K562 (cell line): ENCODE measurements around the gene SET. TPM values are rescaled to one million over a fixed set of nuclear protein-coding genes. Genes with fewer than 3 reads are reported as not detected.

Experiments
- ATF1 ChIP-seq, 2 experiments: fragments of 450-650 bp in 1 of 2; IDR thresholded peaks; 2 replicates each; pipeline ENCODE4 v1.6.1; 2016; ENCODE audit warnings: missing compliant biosample characterization in 1 of 2, missing genetic modification characterization in 1 of 2
- E2F8 ChIP-seq: fragments of 450-650 bp; IDR thresholded peaks from 2 replicates; pipeline ENCODE4 v1.7.1; 2018; ENCODE audit warnings: mild to moderate bottlenecking, low read depth; ENCODE audit not compliant: partially characterized antibody
- ELF1 ChIP-seq: fragments of 200-800 bp; sonication (Bioruptor generic); IDR thresholded peaks from 2 replicates; pipeline ENCODE4 v1.6.1; 2016; ENCODE audit warnings: missing genetic modification characterization, missing compliant biosample characterization
- ELF2 ChIP-seq: fragments of 250-450 bp; sonication (Bioruptor Pico); IDR thresholded peaks from 2 replicates; pipeline ENCODE4 v1.5.0; 2021; ENCODE audit warnings: mild to moderate bottlenecking
- EZH2 ChIP-seq: IDR thresholded peaks from 2 replicates; pipeline ENCODE4 v1.6.1; 2012; ENCODE audit warnings: low read depth, mild to moderate bottlenecking, inconsistent platforms, low read length, borderline replicate concordance
- HDAC1 ChIP-seq, 2 experiments: fragments of 450-650 bp; IDR thresholded peaks; 2 replicates each; pipeline ENCODE4 v1.6.1; 2016 to 2017; ENCODE audit warnings: inconsistent platforms in 1 of 2, mild to moderate bottlenecking in 1 of 2, moderate library complexity in 1 of 2
- HES1 ChIP-seq: fragments of 450-650 bp; IDR thresholded peaks from 2 replicates; pipeline ENCODE4 v1.6.1; 2016; ENCODE audit warnings: low read depth, mild to moderate bottlenecking, moderate library complexity
- HMG20B ChIP-seq: fragments of 250-450 bp; sonication (Bioruptor Pico); IDR thresholded peaks from 2 replicates; pipeline ENCODE4 v1.5.0; 2021; ENCODE audit warnings: mild to moderate bottlenecking
- HMGN3 ChIP-seq: IDR thresholded peaks from 2 replicates; pipeline ENCODE4 v1.6.1; 2011; ENCODE audit warnings: borderline replicate concordance, low read depth, mild to moderate bottlenecking, mixed read lengths, low read length; ENCODE audit not compliant: insufficient read length; ENCODE audit errors: extremely low read depth
- HNRNPL ChIP-seq: fragments of 200-400 bp; formaldehyde crosslinking; IDR thresholded peaks from 2 replicates; pipeline ENCODE4 v1.6.1; 2017; ENCODE audit warnings: low read depth, mild to moderate bottlenecking, low read length
- KLF10 ChIP-seq: fragments of 250-450 bp; sonication (Bioruptor Pico); IDR thresholded peaks from 2 replicates; pipeline ENCODE4 v1.6.1; 2021; ENCODE audit warnings: matching md5 sums
- NR0B1 ChIP-seq: fragments of 450-650 bp; IDR thresholded peaks from one replicate; pipeline ENCODE4 v1.6.1; 2018; ENCODE audit warnings: mild to moderate bottlenecking, moderate library complexity; ENCODE audit not compliant: partially characterized antibody
- NR1H2 ChIP-seq: sonication (generic); formaldehyde crosslinking; IDR thresholded peaks from 2 replicates; pipeline ENCODE4 v1.4.0; 2020; ENCODE audit warnings: mild to moderate bottlenecking, missing genetic modification reagents
- OTX1 ChIP-seq: fragments of 450-650 bp; formaldehyde crosslinking; IDR thresholded peaks from 2 replicates; pipeline ENCODE4 v1.4.0; 2022; ENCODE audit warnings: mild to moderate bottlenecking
- PPARD ChIP-seq: fragments of 250-450 bp; sonication (Bioruptor Pico); IDR thresholded peaks from 2 replicates; pipeline ENCODE4 v1.8.0; 2022; ENCODE audit warnings: inconsistent platforms, mild to moderate bottlenecking, moderate library complexity
- SRF ChIP-seq, 2 experiments: fragments of 250-450, 450-650 bp in 1 of 2; sonication (Bioruptor Pico) in 1 of 2; sonication (generic) in 1 of 2; formaldehyde crosslinking; IDR thresholded peaks; 2 replicates each; pipeline versions ENCODE4 v1.5.0 to v1.5.1; 2020 to 2022; ENCODE audit warnings: mild to moderate bottlenecking in 1 of 2, missing genetic modification reagents in 1 of 2
- SUPT5H ChIP-seq: fragments of 450-650 bp; IDR thresholded peaks from 2 replicates; pipeline ENCODE4 v1.6.1; 2016
- TAF7 ChIP-seq: fragments of 450-650 bp; IDR thresholded peaks from 2 replicates; pipeline ENCODE4 v1.6.1; 2016; ENCODE audit warnings: missing genetic modification characterization, missing compliant biosample characterization
- TFAP4 ChIP-seq: sonication (generic); formaldehyde crosslinking; IDR thresholded peaks from 2 replicates; pipeline ENCODE4 v1.8.0; 2022; ENCODE audit warnings: missing genetic modification reagents, mild to moderate bottlenecking, moderate library complexity, borderline replicate concordance
- THRA ChIP-seq: fragments of 450-650 bp; IDR thresholded peaks from 2 replicates; pipeline ENCODE4 v1.6.1; 2017; ENCODE audit warnings: mild to moderate bottlenecking, moderate library complexity
- polyA plus RNA-seq, 8 experiments: library from polyadenylated mRNA; depleted of rRNA in 4 of 8; stranded (reverse) in 5 of 8; unstranded in 3 of 8; fragments of >200 nt; fragmentation: Nextera tagmentation in 2 of 8; fragmentation: Illumina TruSeq in 1 of 8; extraction: Ambion mirVana in 2 of 8; extraction: Trizol in 1 of 8; gene quantifications; 2 replicates each; pipeline versions ENCODE4 v1.2.1 to v1.2.3, GENCODE V29; 2011 to 2014; ENCODE audit warnings: inconsistent platforms in 1 of 8, missing spikeins in 1 of 8
- total RNA-seq, 7 experiments: library from RNA; depleted of rRNA in 6 of 7; stranded (reverse); fragments of >200 nt in 6 of 7; fragmentation: Illumina TruSeq in 2 of 7; extraction: Trizol in 2 of 7; gene quantifications; 2 replicates each; pipeline versions ENCODE4 v1.2.1 to v1.2.3, GENCODE V29; 2011 to 2021; ENCODE audit warnings: low replicate concordance in 1 of 7

Gene SET
- total and polyA plus RNA-seq, 9 of the 15 experiments (the other 6 are each of a cell fraction or from before 2014, with no cell fraction given) = 404 to 1,447 (median 907) TPM

- TF ChIP-seq ELF2 (CRISPR knock-in tag) (peak; percentile 90), TFAP4 (CRISPR knock-in tag) (peak; percentile 95), ATF1 (CRISPR knock-in tag; IDR thresholded peaks at IDR 0.05) (no peak), ATF1 (tag; IDR thresholded peaks at IDR 0.05) (peak; percentile 51; the same call in 1 of the 2 replicates), KLF10 (CRISPR knock-in tag) (no peak), THRA (no peak), SRF (CRISPR knock-in tag; IDR thresholded peaks at IDR 0.05) (peak in 1 of 2 experiments; percentile 74; a peak in 2 of 4 replicates), OTX1 (CRISPR knock-in tag) (no peak), ELF1 (tag) (peak; percentile 94), HDAC1 (IDR thresholded peaks at IDR 0.05) (peak in 1 of 2 experiments; percentile 72; a peak in 2 of 4 replicates), HMG20B (no peak), NR0B1 (no peak), PPARD (CRISPR knock-in tag) (no peak), NR1H2 (CRISPR knock-in tag) (no peak), HMGN3 (peak; percentile 84), HES1 (no peak), HNRNPL (0 out of 2 replicates have a peak, but pooled peaks have one; percentile 10), E2F8 (peak; percentile 60), SUPT5H (peak; percentile 89), EZH2 (no peak), TAF7 (tag) (peak; percentile 50; the same call in 1 of the 2 replicates)
These were observed 35.1 kb downstream of the SET start, which contains the start of gene ZDHHC12 (continued) for GRCh38 chr9:128723866-128724743.
